M059J (cell line): Measurements from ENCODE around the gene KTI12. TPM values are rescaled to one million over a fixed set of nuclear protein-coding genes. Genes with fewer than 3 reads are reported as not detected.

Experiments
- DNase-seq: peaks from one replicate; pipeline ENCODE4 v3.0.0-alpha.2; 2012; ENCODE audit warnings: low read depth
- total RNA-seq: library from RNA; depleted of rRNA; stranded (reverse); fragments of >200 nt; shearing (Covaris generic); gene quantifications from 2 replicates; pipeline ENCODE4 v1.2.3, GENCODE V29; 2014; rRNA removed

The KTI12 gene
- total RNA-seq, 1 experiment from 2014 or later, result 25.4 TPM

DNA sequence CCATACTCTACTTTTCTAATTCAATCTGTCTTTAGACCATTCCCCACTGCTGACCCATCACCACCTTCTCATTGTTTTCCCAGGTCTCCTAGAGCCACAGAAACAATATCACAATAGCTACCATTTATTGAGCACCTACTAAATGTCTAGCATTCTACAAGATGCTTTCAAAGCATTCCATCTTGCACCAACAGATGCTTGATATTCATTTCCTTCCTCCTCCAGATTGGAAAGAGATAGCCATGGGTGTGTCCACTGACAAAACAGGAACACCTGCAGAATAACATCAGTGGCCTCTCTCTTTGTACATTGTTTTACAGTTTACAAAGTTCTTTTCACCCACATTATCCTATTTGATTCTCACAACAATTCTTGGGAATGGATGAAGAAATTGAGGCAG, 45.4 kb downstream of the KTI12 start:
- DNase-seq, result no peak

DNA sequence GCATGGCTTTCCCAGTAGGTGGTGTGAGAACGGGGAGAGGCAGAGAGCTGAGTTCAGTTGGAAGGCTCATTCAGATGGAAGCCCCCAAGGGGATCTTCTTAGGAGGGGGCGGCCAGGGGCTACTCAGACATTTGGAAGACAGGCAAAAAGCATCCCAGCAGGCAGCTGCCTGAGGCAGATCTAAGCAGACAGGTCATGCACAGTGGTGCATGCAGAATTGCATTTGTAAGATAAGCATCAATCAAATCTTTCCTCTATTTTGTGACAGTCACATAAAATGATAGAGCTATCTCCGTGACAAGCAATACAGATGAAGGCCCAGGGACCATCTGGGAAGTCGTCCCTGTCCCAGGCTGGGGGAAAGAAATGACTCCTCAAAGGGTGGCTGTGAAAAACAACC, 46.9 kb downstream of the KTI12 start:
- no peak for DNase-seq

DNA sequence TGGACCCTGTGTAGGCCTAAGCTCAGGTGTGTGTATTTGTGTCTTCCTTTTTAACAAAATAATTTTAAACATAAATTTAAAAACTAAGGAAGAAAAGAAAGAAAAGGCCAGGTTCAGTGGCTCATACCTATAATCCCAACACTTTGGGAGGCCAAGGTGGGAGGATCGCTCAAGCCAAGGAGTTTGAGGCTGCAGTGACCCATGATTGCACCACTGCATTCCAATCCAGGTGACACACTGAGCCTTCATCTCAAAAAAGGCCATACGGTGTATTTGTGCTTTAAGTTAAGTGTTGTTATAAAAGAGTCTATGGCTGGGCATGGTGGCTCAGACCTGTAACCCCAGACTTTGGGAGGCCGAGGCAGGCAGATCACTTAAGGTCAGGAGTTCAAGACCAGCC, 51.4 kb downstream of the KTI12 start:
- DNase-seq, result no peak

Other genes starting within 250 kb of the KTI12 start
- gene NRDC, start 155.1 kb downstream of the KTI12 start, total RNA-seq, result 58.4 and 82.9 TPM in 2 replicates
- gene RAB3B, start 43.1 kb downstream of the KTI12 start, total RNA-seq, result 7.4 and 12.6 TPM in 2 replicates
- 91.3 and 116 TPM in 2 replicates for gene TXNDC12, start 21.4 kb upstream of the KTI12 start, total RNA-seq
- 95.2 and 130 TPM in 2 replicates for gene BTF3L4, start 22.5 kb upstream of the KTI12 start, total RNA-seq
- gene ZFYVE9, start 108.3 kb upstream of the KTI12 start, total RNA-seq, result 9.2 and 13.5 TPM in 2 replicates